Measurements from ENCODE around the gene COL23A1.

Gene COL23A1

DNA sequence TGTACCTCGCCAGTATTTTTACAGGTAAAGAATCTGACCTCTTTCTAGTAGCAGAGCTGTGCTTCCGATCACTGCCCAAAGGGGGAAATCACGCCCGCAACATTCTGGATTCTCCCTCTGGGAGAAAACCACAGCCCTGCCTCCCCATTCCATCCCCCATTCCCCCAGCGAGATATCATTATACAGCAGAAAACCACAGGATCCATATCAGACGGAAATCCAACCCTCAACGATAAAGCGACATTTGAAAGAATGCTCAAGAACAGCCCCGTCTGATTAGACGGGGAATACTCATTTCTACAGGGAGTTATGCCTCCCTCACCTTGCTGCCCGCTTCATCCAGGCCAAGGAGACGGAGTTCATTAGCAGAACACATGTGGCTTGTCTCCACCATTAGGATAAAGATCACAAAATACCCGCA is 172.8 kb downstream of the COL23A1 start:
- DNase-seq = peak; percentile 69

DNA sequence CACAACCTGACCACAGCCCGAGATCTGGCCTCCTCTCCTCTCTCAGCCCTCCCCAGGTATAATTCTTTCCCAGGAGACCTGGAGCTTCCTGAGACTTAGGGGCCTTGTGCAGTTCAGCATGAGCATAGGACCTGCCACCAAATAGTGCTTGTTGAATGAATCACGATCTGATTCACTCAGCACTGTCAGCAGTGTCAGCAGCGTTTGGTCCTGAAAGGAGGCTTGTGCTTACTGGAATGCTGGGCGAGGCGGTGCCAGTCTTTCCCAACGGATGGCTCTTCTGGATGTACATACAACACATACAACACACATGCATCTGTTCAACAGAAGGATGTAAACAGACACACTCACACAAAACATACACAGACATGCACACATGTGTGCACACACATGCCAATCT is 173.3 kb downstream of the COL23A1 start:
- DNase-seq = peak; percentile 83

DNA sequence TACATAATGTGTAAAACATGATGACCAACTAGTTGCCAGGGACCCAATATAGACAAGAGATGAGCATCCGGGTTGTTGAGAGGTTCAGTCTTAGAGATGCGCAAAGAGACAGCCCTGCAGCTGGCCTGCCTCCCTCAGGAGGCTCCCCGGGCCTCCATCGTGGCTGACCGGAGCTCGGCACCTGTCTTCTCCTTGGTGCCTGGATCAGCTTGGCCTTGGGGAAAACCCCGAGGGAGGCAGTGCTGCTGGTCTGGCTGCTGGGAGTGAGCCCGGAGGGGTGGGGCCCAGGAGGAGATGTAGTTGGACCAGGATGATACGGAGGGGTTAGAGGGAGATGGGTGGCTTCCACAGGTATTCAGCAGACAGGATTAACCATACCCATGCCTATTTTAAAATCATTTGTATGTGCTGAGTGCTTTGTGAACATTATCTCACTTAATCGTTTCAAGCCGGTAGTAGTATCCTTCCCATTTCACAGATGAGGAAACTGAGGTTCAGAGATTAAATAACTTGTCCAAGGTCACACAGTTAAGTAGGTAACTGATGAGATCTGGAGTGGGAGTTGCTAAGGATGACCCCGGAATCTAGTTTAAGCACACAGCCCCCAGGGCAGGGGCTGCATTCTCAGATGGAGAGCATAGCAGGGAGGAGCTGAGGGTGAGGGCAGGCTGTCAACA is 173.8 kb downstream of the COL23A1 start:
- DNase-seq = no peak

DNA sequence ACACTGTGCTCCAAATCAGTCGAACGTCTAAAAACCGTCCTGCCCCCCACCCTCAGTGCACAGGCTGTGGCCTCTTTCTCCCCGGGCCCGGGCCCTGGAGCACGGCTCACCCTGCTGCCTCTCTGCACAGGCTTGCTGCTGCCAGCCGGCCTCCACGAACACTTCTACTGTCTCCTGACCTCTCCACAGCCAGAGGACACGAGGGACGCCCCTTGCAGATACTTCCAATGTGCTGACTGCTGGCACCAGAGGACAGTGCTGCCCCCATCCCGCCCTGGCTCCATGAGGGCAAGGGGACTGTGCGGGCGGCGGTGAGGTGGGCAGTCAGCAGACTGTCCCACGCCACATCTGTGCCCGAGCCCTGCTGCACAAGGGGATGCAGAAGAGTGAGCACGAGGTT is 174.8 kb downstream of the COL23A1 start:
- DNase-seq = no peak

DNA sequence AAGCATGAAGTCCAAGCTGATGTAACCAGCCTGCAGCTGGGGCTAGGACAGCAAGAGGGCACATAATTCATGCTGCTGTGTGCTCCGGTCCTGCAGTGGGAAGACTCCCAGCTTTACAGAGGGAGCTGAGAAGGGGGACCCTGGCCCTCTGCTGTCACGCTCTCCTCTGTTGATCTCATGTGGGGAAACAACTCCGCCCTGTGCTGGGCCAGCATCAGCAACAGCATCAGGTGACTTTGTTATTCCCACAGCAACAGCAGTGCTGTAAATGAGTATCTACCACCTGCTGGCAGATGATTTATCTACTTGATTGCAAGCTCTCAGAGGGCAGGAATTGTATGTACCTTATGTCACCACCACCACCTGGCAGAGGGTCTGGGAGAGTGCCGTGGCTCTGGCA is 176.2 kb downstream of the COL23A1 start:
- no peak for DNase-seq

DNA sequence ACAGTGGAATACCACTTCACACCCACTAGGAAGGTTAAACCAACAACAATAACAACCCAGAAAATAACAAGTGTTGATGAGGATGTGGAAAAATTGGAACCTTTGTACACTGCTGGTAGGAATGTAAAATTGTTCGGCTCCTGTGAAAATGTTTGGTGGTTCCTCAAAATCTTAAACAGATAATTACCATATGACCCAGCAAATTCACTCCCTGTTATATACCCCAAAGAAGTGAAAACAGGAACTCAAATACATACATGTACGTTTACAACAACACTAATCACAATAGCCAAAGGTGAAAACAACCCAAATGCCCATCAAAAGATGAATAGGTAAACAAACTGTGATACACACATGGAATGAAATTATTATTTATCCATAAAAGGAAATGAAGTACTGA is 179.1 kb downstream of the COL23A1 start:
- no peak for DNase-seq

DNA sequence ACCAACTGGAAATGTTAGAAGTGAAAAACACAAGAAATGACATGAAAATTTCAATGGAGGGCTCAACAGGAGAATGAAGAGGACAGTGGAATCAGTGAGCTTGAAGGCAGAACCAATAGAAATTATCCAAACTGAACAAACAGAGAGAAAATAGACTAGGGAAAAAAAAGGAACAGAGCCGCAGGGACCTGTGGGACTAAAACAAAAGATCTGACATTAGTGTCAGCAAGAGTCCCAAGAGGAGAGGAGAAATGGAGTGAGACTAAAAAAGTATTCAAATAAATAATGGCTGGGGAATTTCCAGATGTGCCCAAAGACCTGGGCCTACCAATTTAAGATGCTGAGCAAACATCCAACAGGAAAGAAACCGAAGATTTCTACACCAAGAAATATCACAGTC is 182.5 kb downstream of the COL23A1 start:
- no peak for DNase-seq

DNA sequence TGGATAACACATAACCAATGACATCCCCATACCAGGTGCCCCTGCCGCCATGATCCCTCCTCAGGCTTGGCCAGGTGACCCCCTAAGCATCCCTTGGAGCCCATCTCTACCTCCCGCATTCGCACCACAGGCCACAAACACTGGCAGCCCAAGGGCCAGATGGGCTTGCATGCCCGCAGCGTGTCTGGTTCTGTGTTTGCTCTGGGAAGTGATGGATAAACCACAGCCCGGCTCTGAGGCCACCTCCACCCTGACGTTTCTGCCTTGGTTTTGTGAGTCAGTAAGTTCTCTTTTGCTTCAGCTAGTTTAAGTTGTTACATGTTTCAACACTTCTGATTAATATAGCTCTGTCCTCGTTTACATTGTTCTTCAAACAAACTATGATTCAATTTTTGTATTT is 185.2 kb downstream of the COL23A1 start:
- peak; percentile 37 for DNase-seq

DNA sequence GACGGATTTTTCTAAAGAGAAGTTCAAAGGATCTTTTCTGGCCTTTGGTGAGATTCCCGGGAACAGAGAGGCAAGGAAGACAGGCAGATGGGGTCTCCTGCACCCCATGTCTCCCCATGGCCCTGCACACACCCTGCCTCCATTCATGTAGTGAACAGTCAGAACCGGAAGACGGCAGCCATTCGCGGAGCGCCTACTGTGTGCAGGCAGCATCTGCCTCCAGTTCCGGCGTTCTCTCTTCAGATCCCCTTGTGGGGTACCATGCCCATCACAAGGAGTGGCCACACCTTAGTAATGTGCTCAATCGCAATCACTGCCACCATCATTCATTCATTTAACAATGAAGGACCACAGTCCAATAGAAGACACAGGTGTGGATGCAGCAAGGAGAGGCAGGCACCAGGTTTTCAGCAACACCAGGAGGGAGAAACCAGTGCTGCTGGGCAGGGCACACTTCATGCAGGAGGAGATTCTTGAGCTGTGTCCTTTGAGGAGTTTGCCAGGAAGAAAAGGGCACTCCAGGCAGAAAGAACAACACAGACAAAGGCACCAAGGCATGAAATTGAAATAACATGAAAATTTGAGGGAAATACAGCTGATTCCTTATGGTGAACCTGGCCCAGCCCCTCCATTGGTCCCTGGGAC is 186.1 kb downstream of the COL23A1 start:
- no peak for DNase-seq

DNA sequence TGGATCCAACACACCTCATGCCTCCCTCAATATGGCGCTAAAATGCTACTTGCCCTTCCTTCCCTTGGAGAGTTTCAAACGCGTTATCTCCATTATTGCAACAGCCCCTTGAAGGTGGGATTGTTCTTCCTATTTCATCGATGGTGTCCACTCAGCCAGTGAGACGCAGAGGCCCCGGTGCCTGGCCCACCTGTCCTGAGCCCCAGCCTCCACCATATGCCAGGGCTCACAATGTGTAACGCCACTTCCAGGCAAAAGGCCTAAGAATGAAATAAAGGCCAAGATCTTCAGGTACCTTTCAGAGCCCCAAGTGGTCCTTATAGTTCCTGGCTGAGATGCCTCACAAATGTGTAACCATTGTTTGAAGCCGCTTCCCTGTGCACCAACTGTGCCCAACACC is 186.8 kb downstream of the COL23A1 start:
- no peak for DNase-seq

DNA sequence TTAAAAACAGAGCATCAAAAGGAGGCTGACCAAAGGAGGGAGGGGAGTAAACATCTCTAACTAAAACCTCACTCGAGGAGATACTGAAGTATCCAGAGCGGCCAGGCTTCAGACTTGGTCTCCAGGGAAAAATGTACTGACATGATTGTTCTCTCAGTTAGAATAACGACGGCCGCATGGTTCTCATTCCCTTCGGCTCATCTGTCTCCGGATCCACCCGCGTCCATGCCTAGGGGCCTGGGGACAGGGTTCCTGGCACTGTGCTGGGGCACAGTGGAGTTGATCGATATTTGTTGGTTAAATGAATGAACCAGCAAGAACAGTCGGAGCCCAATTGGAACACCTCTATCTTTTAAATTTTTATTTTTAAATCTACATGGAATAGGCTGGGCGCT is 190.5 kb downstream of the COL23A1 start:
- no peak for DNase-seq

DNA sequence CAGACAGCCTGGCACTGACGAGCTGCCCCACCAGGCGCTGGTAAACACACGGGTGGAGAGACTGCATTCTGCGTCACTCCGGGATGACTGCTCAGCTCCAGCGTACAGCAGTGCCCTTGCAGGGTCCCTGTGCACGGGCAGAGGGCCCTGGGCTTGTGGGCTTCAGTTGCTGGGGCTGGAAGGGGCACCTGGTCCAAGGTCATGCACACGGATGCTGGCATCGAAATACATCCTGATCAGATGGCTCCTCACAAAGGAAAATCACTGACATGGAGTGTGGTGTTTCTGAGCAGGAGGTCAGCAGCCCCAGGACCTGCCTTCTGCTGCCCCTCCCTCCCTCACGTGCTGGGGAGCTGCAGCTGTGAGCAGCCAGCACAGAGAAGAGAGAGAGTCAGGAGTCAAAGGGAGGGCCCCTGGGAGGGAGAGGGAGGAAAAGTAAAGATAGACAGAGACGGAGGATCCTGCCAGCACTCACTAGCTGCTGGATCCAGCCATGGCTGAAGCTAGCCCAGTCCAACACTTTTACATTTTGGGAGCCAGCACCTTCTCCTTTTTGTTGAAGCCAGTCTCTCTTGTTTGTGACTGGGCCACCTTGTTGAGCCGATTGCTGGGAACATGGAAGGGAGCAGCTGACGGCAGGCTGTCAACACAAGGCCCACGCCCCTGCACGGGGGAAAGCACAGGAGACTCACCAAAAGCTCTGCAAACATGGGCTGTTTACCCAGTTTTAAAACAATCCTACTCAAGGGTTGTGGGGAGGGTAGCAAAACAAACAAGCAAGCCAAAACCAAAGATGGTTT is 191.1 kb downstream of the COL23A1 start:
- no peak for DNase-seq

DNA sequence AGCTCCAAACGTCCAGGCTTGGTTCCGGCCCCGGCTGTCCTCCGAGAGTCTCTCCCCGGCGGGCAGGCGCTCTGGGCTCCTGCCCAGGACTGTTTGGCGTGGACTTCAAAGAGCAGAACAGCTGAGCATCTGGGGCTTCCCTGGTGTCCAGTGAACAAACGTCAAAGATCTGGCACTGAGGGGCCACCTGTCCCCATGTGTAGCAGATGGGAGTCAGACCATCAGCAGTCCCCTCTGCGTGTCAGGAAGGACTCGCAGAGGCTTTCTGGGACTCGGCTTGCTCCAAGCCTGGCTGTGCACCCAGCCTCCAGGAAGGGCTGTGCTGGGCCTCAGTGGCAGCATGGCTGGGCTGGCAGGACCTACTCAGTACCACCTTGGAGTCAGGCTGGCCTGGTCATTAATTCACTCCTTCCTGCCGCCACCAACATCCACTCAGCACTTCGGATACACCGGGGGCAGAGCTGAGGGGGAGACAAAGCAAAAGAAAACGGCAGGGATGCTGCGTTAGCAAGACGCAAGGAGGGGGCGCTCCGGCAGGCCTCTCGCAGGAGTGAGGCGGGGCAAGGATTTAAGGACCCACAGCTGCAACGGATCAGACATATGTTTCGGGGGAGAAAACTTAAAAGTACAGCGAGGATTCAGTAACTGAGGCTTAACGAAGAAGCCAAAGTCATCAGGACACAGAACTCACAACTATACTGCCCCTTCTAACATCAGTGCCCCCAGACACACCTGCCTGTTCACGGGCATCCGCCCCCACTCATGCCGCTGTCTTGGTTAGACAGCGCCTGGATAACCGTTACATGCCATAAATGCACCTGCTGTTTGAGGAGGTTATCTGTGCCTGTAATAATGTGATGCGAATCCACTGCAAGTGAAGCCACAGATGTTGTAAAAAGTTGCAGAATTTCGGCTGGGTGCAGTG is 193.1 kb downstream of the COL23A1 start:
- no peak for DNase-seq

DNA sequence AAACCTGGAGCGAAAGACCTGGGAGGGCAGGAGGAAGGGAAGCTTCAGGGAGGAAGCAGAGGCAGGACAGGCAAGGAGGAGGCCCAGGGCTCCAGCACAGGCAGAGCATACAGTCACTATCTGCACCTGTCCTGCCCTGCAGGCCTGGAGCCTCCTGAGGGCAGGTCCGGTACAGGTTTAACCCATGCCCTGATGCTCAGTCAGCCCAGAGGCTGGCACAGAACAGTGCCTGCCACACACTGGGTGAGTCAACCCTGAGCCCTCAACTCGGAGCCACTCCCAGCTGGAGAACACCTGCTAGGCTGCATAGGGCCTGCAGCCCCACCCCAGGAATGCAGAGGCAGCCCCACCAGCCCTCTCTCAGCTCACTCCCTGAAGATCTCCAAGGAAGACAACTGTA is 196.1 kb downstream of the COL23A1 start:
- DNase-seq = no peak

DNA sequence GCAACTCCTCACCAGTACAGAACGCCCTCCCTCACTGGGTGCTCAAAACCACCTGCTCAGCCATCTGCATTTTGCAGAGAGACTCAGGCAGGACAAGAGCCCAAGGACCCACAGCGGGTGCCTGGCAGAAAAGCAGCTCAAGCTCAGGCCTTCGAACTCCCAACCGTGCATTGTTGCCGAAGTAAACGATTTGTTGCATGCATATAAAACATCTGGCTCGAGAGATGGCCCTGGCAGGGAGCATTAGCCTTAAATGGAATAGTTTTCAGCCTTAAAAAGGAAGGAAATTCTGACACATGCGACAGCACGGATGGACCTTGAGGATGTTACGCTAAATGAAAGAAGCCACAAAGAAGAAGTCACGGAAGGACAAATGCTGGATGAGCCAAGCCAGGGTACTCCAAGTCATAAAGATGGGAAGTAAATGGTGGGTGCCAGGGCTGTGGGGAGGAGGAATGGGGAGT is 197.2 kb downstream of the COL23A1 start:
- no peak for DNase-seq

DNA sequence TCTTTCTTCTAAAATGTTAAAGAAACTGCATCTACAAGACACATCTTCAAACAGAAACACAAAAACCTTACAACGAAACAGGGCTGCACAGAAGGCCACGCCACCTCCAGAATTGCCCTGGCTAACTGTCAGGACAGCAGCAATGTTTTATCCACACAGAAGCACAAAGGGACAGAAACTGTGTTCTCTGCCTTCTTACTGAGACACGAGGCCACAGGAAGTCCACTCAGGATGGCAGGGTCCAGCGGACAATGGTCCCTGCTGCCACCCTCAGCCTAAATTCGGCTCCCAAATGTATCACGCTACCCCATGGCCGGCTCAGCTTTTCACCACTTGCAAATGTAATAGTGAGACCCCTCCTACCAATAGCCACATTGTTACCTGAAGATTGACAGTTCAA is 197.8 kb downstream of the COL23A1 start:
- DNase-seq = no peak

DNA sequence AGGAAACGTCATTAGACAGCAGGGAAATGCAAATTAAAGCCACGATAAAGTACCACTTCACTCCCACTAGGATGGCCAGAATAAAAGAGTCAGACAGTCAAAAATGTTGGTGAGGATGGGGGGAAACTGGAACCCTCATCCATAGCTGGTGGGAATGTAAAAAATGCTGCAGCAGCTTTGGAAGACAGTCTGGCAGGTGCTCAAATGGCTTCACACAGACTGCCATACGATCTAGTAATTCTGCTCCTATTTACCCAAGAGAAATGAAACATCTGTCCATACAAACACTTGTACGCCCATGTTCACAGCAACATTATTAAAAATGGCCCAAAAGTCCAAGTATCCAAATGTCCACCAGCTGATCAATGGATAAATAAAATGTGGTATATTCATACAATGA is 198.7 kb downstream of the COL23A1 start:
- no peak for DNase-seq

DNA sequence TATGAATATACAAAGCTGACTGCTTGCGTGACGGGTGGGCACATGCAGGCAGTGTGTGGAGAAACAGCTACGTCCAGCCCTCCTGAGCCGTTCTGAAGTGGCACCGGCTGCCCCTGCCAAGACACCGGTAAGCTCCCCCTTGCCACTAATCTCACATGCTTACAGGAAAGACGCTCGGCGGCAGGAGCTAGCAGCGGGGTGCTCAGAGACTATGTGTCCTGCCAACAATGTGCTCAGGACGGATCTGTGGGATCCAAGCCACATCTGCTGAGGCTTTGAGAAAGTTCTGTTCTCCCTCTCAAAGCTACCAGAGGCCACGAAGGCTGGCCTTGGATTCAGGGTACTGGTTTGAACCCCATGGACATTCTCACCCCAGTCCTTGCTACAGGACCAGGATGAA is 200.4 kb downstream of the COL23A1 start:
- DNase-seq = no peak

DNA sequence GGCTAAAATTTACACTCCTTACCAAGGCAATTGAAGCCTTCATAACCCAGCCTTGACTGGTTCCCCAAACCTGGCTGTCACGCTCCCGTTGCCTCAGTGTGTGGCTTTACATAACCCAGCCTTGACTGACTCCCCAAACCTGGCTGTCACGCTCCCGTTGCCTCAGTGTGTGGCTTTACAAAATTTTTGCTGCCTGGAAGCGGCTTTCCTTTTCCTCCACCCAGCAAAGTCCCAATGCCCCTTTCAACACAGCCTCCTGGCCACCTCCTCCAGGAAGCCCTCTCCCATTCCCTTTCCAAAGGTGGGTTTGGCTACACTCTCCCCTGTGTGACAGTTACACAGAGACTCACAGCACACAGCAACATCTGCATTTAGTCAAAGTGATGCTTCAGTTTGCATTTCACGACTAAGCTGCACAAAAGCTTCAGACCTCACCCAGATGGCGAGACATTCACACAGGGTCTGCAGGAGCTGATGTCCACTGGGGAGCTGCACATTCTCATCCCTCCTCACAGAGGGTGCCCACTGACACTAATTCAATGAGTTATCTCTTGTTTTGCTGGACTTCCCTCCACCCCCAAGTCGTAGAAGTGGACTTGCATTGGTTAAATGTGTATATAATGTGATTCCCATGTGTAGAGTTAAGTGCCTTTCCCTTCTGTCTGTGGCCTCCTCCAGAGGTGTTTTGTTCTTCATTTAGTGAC is 201.0 kb downstream of the COL23A1 start:
- DNase-seq = no peak

DNA sequence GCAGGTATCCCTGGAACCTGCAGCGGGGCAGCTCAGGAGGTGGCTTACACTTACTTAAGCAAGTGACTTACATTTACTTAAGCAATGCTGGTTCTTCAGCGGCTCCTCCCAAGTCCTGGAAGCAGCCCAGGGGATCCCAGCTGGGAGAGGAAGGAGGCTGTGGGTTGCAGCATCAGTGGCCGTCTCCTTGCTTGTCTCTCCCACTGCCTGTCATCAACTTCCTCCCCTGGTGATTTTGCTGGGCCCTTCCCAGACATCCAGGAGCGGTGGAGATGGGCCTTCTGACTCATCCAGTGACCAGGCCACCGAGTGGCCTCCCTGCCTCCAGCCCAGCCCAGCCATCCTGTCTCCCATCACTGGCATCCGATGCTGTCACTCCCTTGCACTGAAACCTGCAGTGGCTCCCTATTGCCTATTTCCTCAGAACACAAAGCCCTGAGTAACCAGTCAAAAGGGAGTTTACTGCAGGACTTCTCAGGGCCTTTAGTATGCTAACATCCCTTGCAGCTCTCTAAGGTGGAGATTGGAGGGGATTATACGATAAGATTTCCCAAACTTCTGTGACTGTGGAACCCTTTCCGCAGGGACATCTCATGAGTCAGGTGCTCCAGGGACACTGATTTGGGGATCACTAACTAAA is 201.7 kb downstream of the COL23A1 start:
- DNase-seq = peak; percentile 73

DNA sequence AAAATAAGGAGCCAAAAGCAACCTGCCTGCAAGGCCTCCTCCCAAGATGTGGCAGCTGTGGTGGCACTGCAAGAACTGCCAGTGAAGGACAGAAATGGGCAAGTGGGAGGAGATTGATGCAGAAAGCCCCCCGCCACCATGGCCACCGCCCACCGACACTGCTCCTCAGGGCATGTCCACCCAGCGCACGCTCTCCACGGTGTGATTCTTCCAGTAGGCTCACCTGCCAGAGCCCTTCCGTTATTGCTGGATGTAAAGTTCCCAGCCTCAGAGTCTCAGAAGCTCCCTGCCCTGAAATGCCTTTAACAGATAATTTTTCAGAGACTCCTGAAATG is 202.4 kb downstream of the COL23A1 start:
- DNase-seq = no peak
